ENCODE data around the gene FAM222A. TPM values are rescaled to one million over a fixed set of nuclear protein-coding genes. Genes with fewer than 3 reads are reported as not detected.

Gene FAM222A
- total RNA-seq, 1 experiment from 2014 or later, result 2.1 TPM

GRCh38 chr12:109724321-109724892 lies 10.8 kb downstream of the FAM222A start:
- DNase-seq (ENCODE audit: low read depth), result no peak

DNA sequence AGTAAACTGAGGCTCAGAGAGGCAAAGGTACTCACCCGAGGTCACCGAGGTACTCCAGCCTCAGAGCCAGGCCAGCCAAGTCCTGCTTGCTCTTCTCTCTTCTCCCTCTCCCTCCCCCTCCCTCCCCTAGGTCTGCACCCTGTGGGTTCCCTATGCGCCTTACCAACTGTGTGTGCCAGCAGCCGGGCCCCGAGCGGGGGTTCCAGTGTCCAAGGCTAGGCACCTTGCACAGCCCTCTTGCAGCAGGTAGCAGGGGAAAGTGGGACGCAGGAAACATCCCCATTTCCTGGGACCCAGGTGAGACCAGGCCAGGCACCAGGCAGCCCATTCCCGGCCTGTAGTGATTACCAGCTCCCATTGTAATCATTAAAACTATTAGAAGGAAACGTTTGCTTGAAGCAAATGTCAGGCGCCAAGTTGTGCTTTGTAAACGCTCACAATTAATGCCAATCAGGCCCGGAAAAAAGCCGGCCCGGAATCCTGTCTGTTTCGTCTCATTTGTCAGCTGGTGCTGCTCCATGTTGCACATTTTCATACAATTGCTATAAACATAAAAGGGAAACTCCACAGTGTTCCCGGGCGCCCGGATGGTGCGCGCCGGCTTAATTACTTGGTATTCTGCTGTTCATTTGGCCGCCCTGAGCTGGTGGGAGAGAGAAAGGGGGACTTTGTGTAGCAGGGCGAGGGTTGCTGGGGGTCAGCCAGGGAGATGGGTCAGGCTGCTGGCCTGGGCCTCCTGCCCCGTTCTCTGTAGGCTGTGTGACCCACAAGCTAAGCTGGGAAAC lies 11.9 kb downstream of the FAM222A start:
- no peak for DNase-seq (ENCODE audit: low read depth)

- DNase-seq (ENCODE audit: low read depth), result no peak
Observed at GRCh38 chr12:109726106-109726497, 12.5 kb downstream of the FAM222A start.

- DNase-seq (ENCODE audit: low read depth), result no peak
Observed at GRCh38 chr12:109726511-109727038, 12.9 kb downstream of the FAM222A start.

GRCh38 chr12:109727039-109727723 lies 13.6 kb downstream of the FAM222A start:
- DNase-seq (ENCODE audit: low read depth), result no peak

GRCh38 chr12:109727746-109728726 lies 14.4 kb downstream of the FAM222A start:
- DNase-seq (ENCODE audit: low read depth), result no peak

DNA sequence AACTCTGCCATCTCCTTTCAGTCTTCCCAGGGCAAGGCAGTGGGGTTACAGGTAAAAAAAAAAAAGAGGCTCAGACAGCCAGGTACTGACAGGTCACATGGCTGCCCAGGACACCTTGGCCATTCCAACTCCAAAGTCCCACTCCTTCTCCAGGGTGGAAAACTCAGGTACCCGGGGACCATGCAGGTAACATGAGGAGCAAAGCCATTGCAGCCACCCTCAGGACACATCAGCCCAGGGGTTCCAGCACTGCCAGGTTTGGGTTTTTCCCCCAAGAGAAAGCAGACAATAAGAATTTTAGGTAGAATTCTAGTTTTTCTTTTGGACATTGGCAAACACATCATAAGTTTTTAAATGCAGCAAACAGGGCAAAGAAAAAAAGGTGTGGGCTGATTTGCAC lies 15.3 kb downstream of the FAM222A start:
- DNase-seq (ENCODE audit: low read depth), result no peak

GRCh38 chr12:109729371-109729781 lies 15.8 kb downstream of the FAM222A start:
- DNase-seq (ENCODE audit: low read depth), result no peak

DNA sequence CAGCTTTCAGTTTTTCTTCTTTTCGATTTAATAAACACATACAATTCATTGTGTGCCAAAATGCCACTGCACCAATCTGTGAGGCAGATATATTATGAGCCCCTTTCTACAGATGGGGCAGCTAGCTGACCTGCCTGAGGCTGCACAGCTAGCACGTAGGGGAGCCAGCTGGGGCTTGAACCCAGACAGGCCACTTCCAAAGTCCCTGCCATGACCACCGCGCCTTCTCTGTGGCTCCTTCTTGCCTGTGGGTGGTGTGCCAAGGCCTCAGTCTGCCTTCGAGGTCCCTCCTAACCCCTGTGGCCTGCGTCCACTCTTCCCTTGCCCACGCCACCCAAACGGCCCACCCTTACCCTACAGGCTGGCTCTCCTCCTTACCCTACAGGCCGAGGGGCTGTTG lies 16.2 kb downstream of the FAM222A start:
- no peak for DNase-seq (ENCODE audit: low read depth)

DNA sequence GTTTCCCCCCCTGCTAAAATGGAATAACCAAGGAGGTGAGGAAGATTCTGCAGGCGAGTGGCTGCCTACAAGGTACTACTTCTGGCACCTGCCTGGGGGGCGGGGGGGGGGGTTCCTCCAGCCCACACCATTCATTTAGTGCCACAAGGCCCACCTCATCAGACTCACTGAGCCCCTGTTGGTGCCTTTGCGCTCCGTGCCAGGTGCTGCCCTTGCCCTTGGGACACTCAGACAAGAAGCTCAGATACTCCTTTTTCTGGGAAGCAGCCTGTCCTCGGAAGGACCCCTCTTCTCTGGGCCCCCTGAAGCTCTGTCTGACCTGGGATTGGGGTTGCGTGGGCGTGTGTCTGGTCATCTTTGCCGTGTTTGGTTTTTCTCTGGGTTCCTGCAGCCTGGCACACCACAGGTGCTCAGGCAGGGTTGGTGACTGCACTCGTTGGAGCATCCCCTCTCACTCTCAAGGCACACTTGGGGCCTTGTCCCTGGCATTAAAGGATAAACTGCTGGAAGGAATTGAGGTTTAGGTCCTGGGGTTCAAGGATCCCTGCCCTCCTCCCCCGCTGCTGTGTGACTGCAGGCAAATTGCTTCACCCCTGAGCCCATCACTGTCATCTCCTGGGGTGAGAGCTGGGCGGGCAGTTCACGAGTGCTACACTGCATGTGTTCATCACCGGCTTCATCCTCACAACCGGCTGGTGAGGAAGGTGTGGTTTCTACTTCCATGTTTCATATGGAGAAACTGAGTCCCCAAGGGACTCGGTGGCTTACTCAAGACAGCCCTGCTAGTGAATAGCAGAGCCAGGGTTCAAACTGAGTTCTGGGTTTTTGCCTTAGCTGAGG lies 16.9 kb downstream of the FAM222A start:
- DNase-seq (ENCODE audit: low read depth), result no peak

- DNase-seq (ENCODE audit: low read depth), result no peak
Observed at GRCh38 chr12:109731231-109731731, 17.7 kb downstream of the FAM222A start.

DNA sequence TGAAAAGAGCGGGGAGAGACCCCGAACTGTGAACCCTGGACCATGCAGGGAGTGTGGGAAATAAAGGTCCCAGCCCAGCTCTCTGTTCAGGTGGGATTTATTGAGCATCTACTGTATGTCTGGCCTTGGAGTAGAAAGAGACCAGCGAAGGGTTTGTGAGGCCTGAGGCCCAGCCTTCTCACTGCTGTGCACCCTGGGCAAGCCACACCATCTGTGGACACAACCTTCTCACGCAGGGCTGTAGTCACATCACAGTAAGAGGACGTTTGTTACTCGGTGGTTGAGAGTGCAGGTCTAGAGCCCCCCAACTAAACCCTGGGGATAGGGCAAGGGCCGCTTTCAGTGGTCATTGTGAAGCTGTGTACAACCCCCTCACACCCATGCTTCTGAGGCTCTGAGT lies 18.2 kb downstream of the FAM222A start:
- no peak for DNase-seq (ENCODE audit: low read depth)

DNA sequence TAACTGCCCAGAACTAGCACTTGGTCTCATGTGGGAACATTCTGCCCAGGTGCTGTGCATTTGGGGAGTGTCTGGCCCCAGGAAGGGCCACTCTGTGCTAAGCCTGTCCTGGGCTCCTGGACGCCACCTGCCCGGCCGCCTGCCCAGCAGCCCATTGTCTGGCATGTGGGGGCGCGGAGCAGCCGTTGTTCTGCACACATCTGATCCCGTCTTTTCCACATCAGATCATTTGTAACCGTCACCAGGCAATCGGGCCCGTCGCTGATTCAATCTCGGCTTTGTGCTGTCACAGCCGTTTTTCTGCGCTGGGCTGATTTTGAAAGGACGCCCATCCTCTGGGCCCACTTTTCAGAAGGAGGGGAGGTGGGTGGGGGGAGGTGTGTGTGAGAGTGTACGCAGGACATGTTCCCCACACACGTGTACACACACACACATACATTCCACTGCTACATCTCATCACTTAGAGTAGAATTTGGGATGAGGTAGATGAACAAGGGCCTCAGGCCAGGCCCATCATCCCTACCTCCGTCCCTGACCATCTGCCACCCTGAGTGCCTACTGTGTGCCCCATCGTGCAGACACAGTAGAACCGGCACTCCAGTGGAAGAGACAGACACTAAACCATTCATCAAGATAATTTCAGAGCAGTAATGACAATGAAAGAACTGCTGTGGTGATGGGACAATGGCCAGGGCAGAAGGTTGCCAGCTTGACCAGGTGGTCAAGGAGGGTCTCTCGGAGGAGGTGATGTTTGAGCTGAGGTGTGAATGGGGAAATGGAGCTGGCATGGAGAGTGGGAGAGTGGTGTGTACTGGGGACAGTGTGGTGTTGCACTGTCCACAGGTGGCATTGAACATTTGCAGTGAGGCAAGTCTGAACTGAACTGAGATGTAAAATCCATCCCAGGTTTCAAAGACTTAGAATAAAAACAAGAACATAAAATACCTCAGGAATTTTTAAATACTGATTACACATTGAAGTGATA lies 19.0 kb downstream of the FAM222A start:
- DNase-seq (ENCODE audit: low read depth), result no peak

DNA sequence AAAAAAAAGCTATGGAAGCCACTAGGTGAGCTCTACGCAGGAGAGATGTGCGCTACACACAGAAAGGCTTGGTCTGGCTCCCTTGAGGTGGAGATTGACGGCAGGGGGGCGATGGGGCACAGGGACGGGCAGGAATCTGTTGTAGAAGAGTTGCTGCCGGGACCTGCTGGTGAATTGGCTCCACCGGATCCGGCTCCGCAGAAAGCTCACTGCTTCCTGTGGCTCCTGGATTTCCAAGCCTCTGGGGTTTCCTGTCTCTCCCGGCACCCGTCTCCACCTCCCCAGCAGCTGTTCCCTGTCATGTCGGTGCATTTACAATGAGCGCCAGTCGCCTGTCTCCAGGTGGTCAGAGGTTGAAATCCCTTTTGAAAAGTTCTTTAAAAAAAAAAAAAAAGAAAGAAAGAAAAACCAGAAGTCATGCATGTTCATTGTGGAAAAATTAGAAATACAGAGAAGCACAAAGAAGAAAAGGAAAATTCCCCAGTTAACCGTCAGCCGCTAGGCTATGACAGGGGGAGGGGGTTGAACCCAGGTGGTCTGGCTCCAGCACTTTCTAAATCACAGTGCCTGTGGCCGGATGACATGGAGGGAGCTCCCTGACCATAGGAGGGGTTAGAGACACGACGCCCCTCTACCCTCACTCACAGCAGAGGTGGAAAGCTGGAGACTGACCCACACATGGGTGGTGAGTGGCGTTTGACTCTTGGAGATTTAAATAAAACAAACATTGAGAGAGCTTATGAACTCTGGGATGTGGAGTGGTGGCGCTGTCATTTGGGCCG lies 20.8 kb downstream of the FAM222A start:
- no peak for DNase-seq (ENCODE audit: low read depth)

GRCh38 chr12:109735051-109735521 lies 21.5 kb downstream of the FAM222A start:
- DNase-seq (ENCODE audit: low read depth), result no peak

DNA sequence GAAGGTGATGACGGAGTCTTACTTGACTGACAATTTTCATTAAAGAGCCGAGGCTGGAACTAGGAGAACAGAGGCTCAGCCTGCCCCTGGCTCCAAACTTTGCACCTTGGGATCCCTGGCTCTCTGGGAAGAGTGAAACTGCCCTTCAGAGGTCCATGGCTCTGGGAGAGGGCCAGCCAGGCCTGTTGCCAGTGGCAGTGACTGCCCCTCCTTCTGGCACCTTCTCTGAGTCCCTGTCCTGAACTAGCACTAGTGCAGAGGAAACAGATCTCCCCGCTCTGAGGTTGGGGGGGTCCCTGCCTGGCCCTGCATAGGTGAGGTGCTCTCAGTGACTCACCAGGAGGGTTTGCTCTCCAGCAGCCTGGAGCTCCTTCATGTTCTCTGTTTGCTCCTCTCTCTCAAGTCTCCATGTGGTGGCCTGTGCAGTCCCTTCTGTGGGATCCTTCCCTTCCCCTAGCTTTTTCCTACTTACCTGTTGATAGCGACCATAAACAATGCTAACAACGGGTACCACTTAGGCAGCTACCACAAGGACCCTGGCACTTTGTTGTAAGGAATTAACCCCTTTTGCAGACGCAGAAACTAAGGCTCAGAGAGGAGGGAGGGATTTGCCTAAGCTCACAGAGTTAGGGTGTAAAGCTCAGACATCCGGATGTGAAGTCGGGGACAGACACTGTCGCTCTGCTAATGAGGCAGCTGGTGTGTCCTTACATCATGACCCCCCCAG lies 22.4 kb downstream of the FAM222A start:
- no peak for DNase-seq (ENCODE audit: low read depth)

DNA sequence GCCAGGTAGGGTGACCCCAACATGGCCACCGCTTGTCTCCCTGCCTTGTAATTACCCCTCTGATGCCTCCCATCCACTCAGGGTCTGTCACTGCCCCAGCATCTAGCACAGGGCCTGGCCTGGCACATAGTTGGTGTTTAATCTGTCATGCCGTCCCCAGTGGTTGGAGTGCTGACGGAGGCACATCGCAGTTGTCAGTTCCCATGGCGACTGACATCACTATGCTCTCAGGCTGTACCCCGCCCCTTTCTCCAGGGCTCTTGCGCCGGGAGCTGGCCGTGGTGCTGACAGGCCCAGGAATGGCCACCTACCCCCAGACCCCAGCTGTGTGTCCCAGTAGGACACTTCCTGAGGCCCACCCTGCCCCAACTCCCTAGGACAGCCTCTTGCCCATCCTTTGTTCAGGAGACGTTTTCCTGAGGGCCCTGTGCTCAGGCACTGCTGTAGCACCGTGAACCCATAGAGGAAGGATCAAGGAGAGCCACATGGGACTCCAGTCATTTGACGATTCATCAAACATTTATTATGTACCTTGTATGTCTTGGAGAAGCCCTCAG lies 23.0 kb downstream of the FAM222A start:
- peak; percentile 51 for DNase-seq (ENCODE audit: low read depth)

All from M059J (cell line).